Posterior vena cava (tissue), 2 donors: ENCODE measurements around the gene WNT7B. TPM values are rescaled to one million over a fixed set of nuclear protein-coding genes. Genes with fewer than 3 reads are reported as not detected.

Experiments used
- DNase-seq: peaks from one replicate; pipeline ENCODE4 v3.0.0-alpha.2; 2020; ENCODE audit warnings: low spot score
- intact Hi-C, 2 donors: fragments of 100-400 bp; cut with DNase I; formaldehyde crosslinking; loops; one replicate each; pipeline versions ENCODE4 v1.14.1 to v1.14.2; 2022 to 2023
- total RNA-seq, 2 donors: library from RNA; stranded (reverse); fragmentation: NEBNext Ultra II Directional; extraction: Animal tissue kit (Norgen Biotek cat#: 25700); gene quantifications; one replicate each; pipeline ENCODE4 v1.2.1, GENCODE V29; 2021
- donor health status: DM: yes; HTN: yes; CAD: no.
- donor health status: DM: yes; HTN: yes; CAD: no.

WNT7B gene
- total RNA-seq, 2 donors from 2014 or later, result not detected

GRCh38 chr22:45905326-45905923 is 71.5 kb downstream of the WNT7B start:
- DNase-seq, result no peak
- intact Hi-C loops, result no loop called here

DNA sequence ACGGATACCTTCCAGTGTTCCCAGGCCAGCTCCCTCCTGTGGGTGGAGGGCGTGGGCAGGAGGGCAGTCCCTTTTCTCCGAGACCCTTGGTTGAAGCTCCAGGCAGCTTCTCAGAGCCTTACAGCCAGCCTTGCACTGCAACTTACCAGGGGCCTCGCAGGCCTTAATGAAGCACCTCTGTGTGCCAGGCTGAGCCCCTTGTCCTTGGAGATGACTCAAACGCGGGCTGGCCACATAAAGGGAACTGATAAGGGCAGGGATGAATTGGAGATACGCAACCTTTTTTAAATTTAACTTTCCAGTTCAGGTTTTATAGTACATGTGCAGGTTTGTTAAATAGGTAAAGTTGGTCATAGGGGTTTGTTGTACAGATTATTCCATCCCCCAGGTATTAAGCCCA is 72.7 kb downstream of the WNT7B start:
- no peak for DNase-seq
- intact Hi-C loops, result no loop called here

GRCh38 chr22:45903355-45904135 is 73.4 kb downstream of the WNT7B start:
- intact Hi-C loops, result no loop called here
- no peak for DNase-seq

GRCh38 chr22:45897736-45898135 is 79.2 kb downstream of the WNT7B start:
- intact Hi-C loops, result no loop called here
- DNase-seq, result peak; percentile 48

- intact Hi-C loops, result no loop called here
These were observed 79.9 kb downstream of the WNT7B start for GRCh38 chr22:45896964-45897538.

GRCh38 chr22:45896153-45896951 is 80.6 kb downstream of the WNT7B start:
- intact Hi-C loops, result no loop called here
- DNase-seq, result peak; percentile 76

More at GRCh38 chr22:45896964-45897538, 79.9 kb downstream of the WNT7B start:
- DNase-seq, result peak; percentile 56

DNA sequence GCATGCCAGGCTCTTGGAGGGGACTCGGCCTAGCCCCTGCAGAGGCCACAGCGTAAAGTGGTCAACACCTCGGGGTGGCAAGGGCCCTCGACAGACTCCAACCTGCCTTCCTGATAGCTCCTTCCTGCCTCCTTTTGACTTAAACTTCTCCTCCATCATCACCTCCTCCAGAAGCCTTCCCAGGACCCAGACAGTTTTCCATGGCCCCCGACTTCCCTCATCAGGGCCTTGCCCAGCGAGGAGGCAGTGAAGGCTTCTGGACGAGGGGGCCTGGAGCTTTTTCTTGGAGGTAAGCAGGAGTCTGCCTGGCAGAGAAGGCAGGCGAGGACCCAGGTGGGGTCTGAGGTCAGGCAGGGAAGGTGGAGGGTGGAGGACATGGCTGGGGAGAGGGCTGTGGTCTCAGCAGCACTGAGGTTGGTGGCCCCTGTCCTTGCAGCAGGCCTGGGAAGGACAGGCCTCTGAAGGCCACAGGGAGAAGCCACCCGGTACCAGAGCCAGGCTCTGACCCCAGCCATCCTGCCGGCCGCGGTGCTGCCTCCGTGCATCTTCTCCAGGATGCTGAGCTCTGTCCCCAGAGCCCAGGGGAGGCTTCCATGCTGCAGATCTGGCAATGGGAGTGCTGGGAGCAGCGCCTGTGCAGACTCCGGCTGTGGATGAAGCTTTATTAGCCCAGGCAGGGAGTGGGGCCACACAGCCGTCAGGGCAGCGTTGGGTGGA is 81.4 kb downstream of the WNT7B start:
- intact Hi-C loops, result no loop called here
- peak; percentile 72 for DNase-seq

DNA sequence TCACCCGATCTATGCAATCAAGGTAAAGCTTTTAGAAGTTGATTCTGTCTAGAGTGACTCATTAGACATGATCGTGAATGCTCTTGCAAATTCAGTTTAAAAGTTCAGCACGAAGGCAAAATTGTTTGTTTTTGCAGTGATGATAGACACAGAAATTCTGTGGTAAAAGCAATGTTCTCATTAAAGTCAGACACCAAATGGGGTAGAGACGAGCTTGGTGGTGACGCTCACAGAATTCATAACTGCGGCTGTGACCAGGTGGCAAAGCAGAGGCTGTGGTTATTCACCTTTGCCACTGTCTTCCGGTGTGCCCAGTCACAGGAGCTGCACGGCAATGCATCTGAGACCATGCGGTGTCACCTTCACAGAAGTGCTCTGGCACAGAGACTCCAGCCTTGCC is 83.4 kb downstream of the WNT7B start:
- no peak for DNase-seq
- intact Hi-C loops, result no loop called here

DNA sequence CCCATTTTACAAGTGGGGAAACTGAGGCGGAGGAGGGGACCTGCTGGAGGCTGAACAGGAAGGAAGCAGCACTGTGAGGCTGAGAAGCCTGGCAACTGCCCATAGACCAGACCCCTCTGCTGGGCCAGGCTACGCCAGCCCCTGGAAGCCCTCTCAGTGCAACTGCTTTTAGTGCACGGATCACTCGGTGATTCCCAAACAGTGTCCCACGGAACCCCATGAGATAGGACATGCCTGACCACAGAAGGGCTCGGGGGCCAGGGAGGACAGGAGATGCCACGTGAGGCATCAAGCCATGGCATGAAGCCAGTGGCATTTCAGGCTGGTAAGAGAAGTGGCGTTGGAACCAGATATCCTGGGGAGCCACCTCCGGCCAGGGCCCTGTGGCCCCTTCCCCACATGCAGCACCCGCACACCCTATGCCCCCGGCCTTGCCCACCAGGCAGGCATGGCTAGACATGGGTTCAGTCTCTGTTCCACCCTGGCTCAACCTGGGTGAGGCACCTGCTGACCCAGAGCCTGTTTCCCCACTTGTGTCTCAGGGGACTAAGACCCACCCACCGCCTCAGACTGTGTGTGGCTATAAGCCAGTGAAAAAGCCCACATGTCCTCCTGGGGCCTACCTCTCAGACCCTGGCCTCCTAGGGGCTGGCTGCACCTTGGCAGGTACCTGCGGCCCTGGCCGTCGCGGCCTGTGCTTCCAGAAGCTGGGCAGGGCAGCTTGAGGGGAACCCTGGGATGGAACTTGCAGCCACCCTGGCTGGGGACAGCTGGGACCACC is 84.1 kb downstream of the WNT7B start:
- intact Hi-C loops, result no loop called here
- peak; percentile 72 for DNase-seq

- no peak for DNase-seq
- intact Hi-C loops, result no loop called here
These were observed 84.9 kb downstream of the WNT7B start for GRCh38 chr22:45891996-45892621.

- intact Hi-C loops, result no loop called here
- DNase-seq, result peak; percentile 74
These were observed 85.4 kb downstream of the WNT7B start for GRCh38 chr22:45891471-45891995.

- intact Hi-C loops, result no loop called here
- peak; percentile 80 for DNase-seq
These were observed 85.9 kb downstream of the WNT7B start for GRCh38 chr22:45891021-45891421.

DNA sequence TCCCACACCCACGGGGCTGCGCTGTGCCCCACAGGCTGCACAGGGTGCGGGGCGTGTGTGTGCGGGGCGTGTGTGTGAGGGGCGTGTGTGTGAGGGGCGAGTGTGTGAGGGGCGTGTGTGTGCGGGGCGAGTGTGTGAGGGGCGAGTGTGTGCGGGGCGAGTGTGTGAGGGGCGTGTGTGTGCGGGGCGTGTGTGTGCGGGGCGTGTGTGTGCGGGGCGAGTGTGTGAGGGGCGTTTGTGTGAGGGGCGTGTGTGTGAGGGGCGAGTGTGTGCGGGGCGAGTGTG is 86.7 kb downstream of the WNT7B start:
- no peak for DNase-seq
- intact Hi-C loops, result no loop called here

GRCh38 chr22:45889539-45890350 is 87.2 kb downstream of the WNT7B start:
- DNase-seq, result peak; percentile 80
- intact Hi-C loops, result no loop called here

DNA sequence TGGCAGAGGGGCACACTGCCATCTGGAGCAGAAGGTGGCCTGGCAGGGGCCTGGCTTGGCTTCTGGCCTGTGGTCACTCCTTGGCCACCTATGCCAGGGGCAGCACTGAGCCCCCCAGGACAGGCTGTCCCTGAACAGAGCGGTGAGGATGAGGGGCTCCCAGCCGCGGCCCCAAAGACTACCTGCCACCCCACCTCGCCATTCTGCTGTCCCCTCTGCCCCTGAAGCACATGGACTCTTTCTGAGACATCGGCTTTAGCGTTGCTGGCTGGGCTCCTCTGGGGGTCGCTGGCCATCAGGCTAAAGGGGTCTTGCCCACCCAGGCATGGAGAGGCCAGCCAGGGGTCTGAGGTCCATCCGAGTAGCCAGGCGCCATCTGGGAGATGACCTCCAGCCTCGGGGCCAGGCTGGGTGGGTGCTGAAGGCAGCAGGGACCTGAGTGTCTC is 87.8 kb downstream of the WNT7B start:
- DNase-seq, result peak; percentile 77
- intact Hi-C loops, result no loop called here

DNA sequence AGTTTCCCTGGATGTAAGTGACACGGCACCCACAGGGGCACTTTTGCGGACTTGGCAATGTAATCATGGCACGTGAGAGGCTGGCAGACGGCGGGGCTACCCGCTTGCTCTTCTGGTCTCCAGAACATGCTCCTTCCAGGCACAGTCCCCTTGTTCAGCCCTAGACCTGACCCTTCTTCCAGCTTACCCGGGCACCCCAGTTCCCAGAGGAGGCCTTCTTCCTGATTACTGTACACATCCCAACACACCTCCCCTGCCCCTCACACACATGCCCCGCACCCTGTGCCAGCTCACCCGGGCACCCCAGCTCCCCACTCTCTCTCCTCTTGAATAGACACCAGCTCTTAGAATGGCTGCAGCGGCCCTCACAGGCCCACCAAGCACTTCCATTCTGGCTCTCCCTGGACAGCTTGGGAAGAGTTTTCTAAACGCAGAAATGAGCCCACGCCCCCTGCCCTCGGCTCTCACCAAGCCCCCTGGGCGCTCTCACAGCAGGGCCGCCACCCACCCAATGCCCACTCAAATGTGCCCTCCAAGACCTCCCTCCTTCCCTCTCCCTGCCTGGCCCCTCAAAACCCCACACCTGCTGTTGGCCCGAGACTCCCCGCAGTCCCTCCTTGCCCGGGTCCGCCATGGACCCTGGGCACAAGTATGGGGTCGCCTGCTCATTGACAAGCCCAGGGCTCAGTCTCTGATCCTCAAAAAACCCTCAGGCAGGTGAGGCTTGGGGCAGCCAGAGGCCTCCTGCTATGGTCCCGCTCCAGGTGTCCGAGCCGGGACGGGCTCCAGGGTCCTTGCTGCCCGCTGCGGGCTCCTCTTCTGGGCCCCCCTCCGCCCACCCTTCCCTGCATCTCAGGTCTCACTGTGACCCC is 88.5 kb downstream of the WNT7B start:
- DNase-seq, result peak; percentile 63
- intact Hi-C loops, result no loop called here
